B cell (primary cell): ENCODE results near the gene CZIB. TPM values are rescaled to one million over a fixed set of nuclear protein-coding genes. Genes with fewer than 3 reads are reported as not detected.

Source experiments
- ATAC-seq: fragments of 200-7000 bp; cut with Tn5 transposase; one replicate; pipeline ENCODE4 v1.10.0; 2021; ENCODE audit warnings: low read depth, mild to moderate bottlenecking, moderate number of reproducible peaks, moderate library complexity
- CTCF ChIA-PET: fragments of 350-600 bp; sonication (Branson Sonifier 250); formaldehyde crosslinking; loops from one replicate; lab custom pipeline; 2021; ENCODE audit warnings: antibody characterized with exemption, inconsistent platforms; lab: Charles Lee
- POLR2A ChIA-PET: fragments of 350-600 bp; sonication (Branson Sonifier 250); formaldehyde crosslinking; loops from one replicate; lab custom pipeline; 2021; ENCODE audit warnings: antibody characterized with exemption; lab: Charles Lee
- DNase-seq: peaks from one replicate; pipeline ENCODE4 v3.0.0; 2013
- H2AFZ ChIP-seq: 2 replicates; pipeline ENCODE4 v1.6.1; 2012; ENCODE audit warnings: mild to moderate bottlenecking, low read depth, low read length; ENCODE audit not compliant: insufficient read depth, poor library complexity, severe bottlenecking
- H3K27ac ChIP-seq, 2 donors: 1 replicate in 1 of 2; 2 replicates in 1 of 2; pipeline ENCODE4 v1.5.1; 2012 to 2013; ENCODE audit warnings: low read length in 2 of 2, mild to moderate bottlenecking in 2 of 2, moderate library complexity in 1 of 2
- H3K27me3 ChIP-seq, 4 experiments: fragments of 200-600 bp in 1 of 4; sonication (generic) in 1 of 4; replicated peaks in 1 of 4; 1 replicate in 2 of 4; 2 replicates in 2 of 4; pipeline versions ENCODE4 v1.6.1 to v1.7.0; 2013 to 2016; ENCODE audit warnings: low read length in 3 of 4, mild to moderate bottlenecking in 2 of 4, mixed read lengths in 1 of 4, moderate library complexity in 1 of 4; ENCODE audit not compliant: insufficient read depth in 4 of 4, control insufficient read depth in 3 of 4; ENCODE audit errors: control extremely low read depth in 1 of 4
- H3K36me3 ChIP-seq, 2 experiments: replicated peaks in 1 of 2; 1 replicate in 1 of 2; 2 replicates in 1 of 2; pipeline versions ENCODE4 v1.6.1 to v1.7.1; 2013; ENCODE audit warnings: low read length in 1 of 2; ENCODE audit not compliant: insufficient read depth in 2 of 2, control insufficient read depth in 1 of 2; ENCODE audit errors: control extremely low read depth in 1 of 2, extremely low read depth in 1 of 2
- H3K4me1 ChIP-seq, 2 donors: fragments of 200-600 bp in 1 of 2; sonication (generic) in 1 of 2; 1 replicate in 1 of 2; 2 replicates in 1 of 2; pipeline versions ENCODE4 v1.5.1 to v1.6.1; 2013 to 2017; ENCODE audit warnings: low read length in 2 of 2; ENCODE audit not compliant: control insufficient read depth in 2 of 2, insufficient read depth in 2 of 2
- H3K4me2 ChIP-seq: replicated peaks from 2 replicates; pipeline ENCODE3; 2012; ENCODE audit warnings: mild to moderate bottlenecking, low read depth, low read length; ENCODE audit not compliant: poor library complexity, severe bottlenecking
- H3K4me3 ChIP-seq, 5 experiments: fragments of 200-600 bp in 1 of 5; sonication (generic) in 1 of 5; 1 replicate in 3 of 5; 2 replicates in 2 of 5; pipeline versions ENCODE4 v1.5.1 to v1.7.0; 2011 to 2016; ENCODE audit warnings: low read length in 4 of 5, mild to moderate bottlenecking in 4 of 5, low read depth in 2 of 5, control low read depth in 1 of 5, moderate library complexity in 1 of 5; ENCODE audit not compliant: insufficient read depth in 1 of 5; ENCODE audit errors: control extremely low read depth in 1 of 5, extremely low read depth in 1 of 5
- H3K79me2 ChIP-seq: fragments of 200-600 bp; sonication (generic); one replicate; pipeline ENCODE4 v1.6.0; 2016; ENCODE audit warnings: low read length; ENCODE audit not compliant: control insufficient read depth, insufficient read depth
- H3K9ac ChIP-seq: fragments of 200-600 bp; sonication (generic); 2 replicates; pipeline ENCODE4 v1.6.1; 2017; ENCODE audit warnings: mild to moderate bottlenecking, low read length, moderate library complexity
- H3K9me3 ChIP-seq, 3 donors: one replicate each; pipeline versions ENCODE4 v1.6.1 to v1.7.1; 2013; ENCODE audit warnings: low read length in 2 of 3; ENCODE audit not compliant: control insufficient read depth in 2 of 3, insufficient read depth in 1 of 3; ENCODE audit errors: control extremely low read depth in 1 of 3
- H4K20me1 ChIP-seq: 2 replicates; pipeline ENCODE4 v1.6.0; 2012; ENCODE audit warnings: mild to moderate bottlenecking, low read length; ENCODE audit not compliant: insufficient read depth, control insufficient read depth, poor library complexity, severe bottlenecking
- H3K27ac Mint-ChIP-seq: one replicate; pipeline ENCODE4 v1.8.0; 2021; ENCODE audit warnings: mixed read lengths
- H3K27me3 Mint-ChIP-seq: one replicate; pipeline ENCODE4 v1.8.0; 2021; ENCODE audit warnings: mixed read lengths
- H3K4me1 Mint-ChIP-seq: one replicate; pipeline ENCODE4 v1.8.0; 2021; ENCODE audit warnings: mixed read lengths
- H3K4me3 Mint-ChIP-seq: one replicate; pipeline ENCODE4 v1.8.0; 2021; ENCODE audit warnings: mixed read lengths
- H3K9me3 Mint-ChIP-seq: one replicate; pipeline ENCODE4 v1.8.0; 2022; ENCODE audit warnings: mixed read lengths; ENCODE audit not compliant: insufficient read depth
- CTCF ChIP-seq: fragments of 200-600 bp; IDR thresholded peaks from one replicate; pipeline ENCODE4 v1.8.0; 2022; ENCODE audit warnings: antibody characterized with exemption, mild to moderate bottlenecking
- EZH2 ChIP-seq: IDR thresholded peaks from 2 replicates; pipeline ENCODE4 v1.6.1; 2012; ENCODE audit warnings: borderline replicate concordance, low read depth, mild to moderate bottlenecking, moderate library complexity, low read length; ENCODE audit not compliant: insufficient read depth, poor library complexity, severe bottlenecking
- WGBS: methylation state at CpG from one replicate; pipeline ENCODE4 v1.1.5; 2013; ENCODE audit warnings: missing lambda C conversion rate; ENCODE audit not compliant: insufficient coverage; 5-methylcytosine and 5-hydroxymethylcytosine counted together
- intact Hi-C: fragments of 100-400 bp; cut with micrococcal nuclease; formaldehyde crosslinking; loops from one replicate; pipeline ENCODE4 v1.10.0; 2022
- polyA plus RNA-seq: library from polyadenylated mRNA; depleted of rRNA; stranded (reverse); fragments of >200 nt; gene quantifications from 2 replicates; pipeline ENCODE4 v1.2.3, GENCODE V29; 2012
- total RNA-seq, 2 donors: library from RNA; stranded (reverse); fragments of 120-200 nt in 1 of 2; gene quantifications; 1 replicate in 1 of 2; 2 replicates in 1 of 2; pipeline versions ENCODE4 v1.2.3 to v1.2.4, GENCODE V29; 2013 to 2022

CZIB gene
- total and polyA plus RNA-seq, 2 donors (not counting 1 experiment from before 2014, with no cell fraction given) = 47.9 to 62.0 TPM

GRCh38 chr1:53197291-53198200 is 22.9 kb downstream of the CZIB start:
- peak overlapping the region; percentile 96 for H3K4me2 ChIP-seq
- no peaks in the 10 kb centered on the region for H3K27me3 ChIP-seq
- Mint-ChIP-seq H3K27ac (peak overlapping the region; percentile 95), H3K4me3 (peak overlapping the region; percentile 97), H3K27me3 (no peaks in the 10 kb centered on the region), H3K4me1 (peaks cover 28% of the 10 kb centered on the region), H3K9me3 (no peaks in the 10 kb centered on the region)
- H4K20me1 ChIP-seq = no peaks in the 10 kb centered on the region
- H3K36me3 ChIP-seq = peaks cover 2 to 24% of the 10 kb centered on the region in 2 experiments
- H3K9ac ChIP-seq = peak overlapping the region; percentile 99
- H2AFZ ChIP-seq = peak overlapping the region; percentile 89
- intact Hi-C loops = loop anchor here (2.0 kb wide), 1 partner anchor 1143 kb away; the partner anchor contains the start of gene TXNDC12
- H3K4me3 ChIP-seq = peak overlapping the region; percentile 72 to 91 (median 76)
- CTCF ChIA-PET = interaction anchor here (0.6 to 2.3 kb wide), 2 partner anchors 11 to 906 kb away, joined by 3 to 10 read pairs; no protein-coding TSS in a partner anchor
- WGBS = 35% methylated on average over 13 of the region's 13 CpGs
- no peaks in the 10 kb centered on the region for H3K9me3 ChIP-seq
- H3K4me1 ChIP-seq = peaks cover 16 to 20% of the 10 kb centered on the region in 2 donors
- POLR2A ChIA-PET = no interaction called here
- H3K27ac ChIP-seq = peak overlapping the region; percentile 81 to 96
- no peak for DNase-seq
- ATAC-seq = no peak
- peaks cover 27% of the 10 kb centered on the region for H3K79me2 ChIP-seq
- TF ChIP-seq EZH2 (no peak), CTCF (no peak)
